ENCODE measurements around the gene EPN1.

The EPN1 gene

GRCh38 chr19:55646889-55647731, 27.9 kb upstream of the EPN1 start:
- no peak for TF ChIP-seq CTCF (IDR thresholded peaks at IDR 0.05; ENCODE audit: low read depth, low read length)
- H3K4me3 ChIP-seq (ENCODE audit: low read depth, low read length): peak overlapping the region; percentile 71
- DNase-seq (ENCODE audit: low read depth, low spot score): no peak
- in situ Hi-C loops (cut with HindIII; ENCODE audit: low sequenced_read_pairs): no loop called here

- TF ChIP-seq CTCF (IDR thresholded peaks at IDR 0.05; ENCODE audit: low read depth, low read length): no peak
- in situ Hi-C loops (cut with HindIII; ENCODE audit: low sequenced_read_pairs): no loop called here
- DNase-seq (ENCODE audit: low read depth, low spot score): peak; percentile 77
- H3K4me3 ChIP-seq (ENCODE audit: low read depth, low read length): peak within 1 kb of the TSS; percentile 71
Observed at GRCh38 chr19:55647732-55648584, 27.1 kb upstream of the EPN1 start, which contains the start of gene CCDC106. Gene CCDC106 (plus strand): TSS chr19:55648212. CDS start chr19:55649047, 835 bp downstream.

GRCh38 chr19:55648585-55649267, 26.3 kb upstream of the EPN1 start:
- in situ Hi-C loops (cut with HindIII; ENCODE audit: low sequenced_read_pairs): no loop called here
- no peak for TF ChIP-seq CTCF (IDR thresholded peaks at IDR 0.05; ENCODE audit: low read depth, low read length)
- peak overlapping the region; percentile 71 for H3K4me3 ChIP-seq (ENCODE audit: low read depth, low read length)
- no peak for DNase-seq (ENCODE audit: low read depth, low spot score)

- H3K4me3 ChIP-seq (ENCODE audit: low read depth, low read length): peak overlapping the region; percentile 71
- in situ Hi-C loops (cut with HindIII; ENCODE audit: low sequenced_read_pairs): no loop called here
- TF ChIP-seq CTCF (IDR thresholded peaks at IDR 0.05; ENCODE audit: low read depth, low read length): no peak
- no peak for DNase-seq (ENCODE audit: low read depth, low spot score)
Observed at GRCh38 chr19:55649268-55650125, 25.5 kb upstream of the EPN1 start.

GRCh38 chr19:55650126-55650557, 24.9 kb upstream of the EPN1 start:
- no peak for DNase-seq (ENCODE audit: low read depth, low spot score)
- no peak for TF ChIP-seq CTCF (IDR thresholded peaks at IDR 0.05; ENCODE audit: low read depth, low read length)
- in situ Hi-C loops (cut with HindIII; ENCODE audit: low sequenced_read_pairs): no loop called here
- H3K4me3 ChIP-seq (ENCODE audit: low read depth, low read length): no peak overlapping the region
